ENCODE measurements around the gene EVI5.

DNA sequence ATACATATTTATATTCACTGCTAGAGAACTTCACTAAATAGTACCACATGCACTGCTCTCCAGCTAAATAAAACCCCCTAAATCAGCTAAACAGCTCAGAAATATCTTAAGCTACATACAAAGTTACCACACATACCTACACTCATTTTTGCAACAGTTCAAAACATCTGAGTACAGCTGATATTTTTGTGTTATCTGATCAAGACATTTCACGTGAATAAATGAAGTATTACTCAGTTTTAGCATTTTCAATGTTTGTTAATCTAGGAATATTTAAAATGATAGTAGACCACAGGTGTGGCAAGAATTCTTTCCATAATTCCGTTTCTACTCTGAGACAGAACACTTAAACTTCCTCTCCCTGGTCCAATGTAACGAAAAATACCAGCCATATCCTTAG, 20.8 kb downstream of the EVI5 start:
- TF ChIP-seq, protein P1, sequence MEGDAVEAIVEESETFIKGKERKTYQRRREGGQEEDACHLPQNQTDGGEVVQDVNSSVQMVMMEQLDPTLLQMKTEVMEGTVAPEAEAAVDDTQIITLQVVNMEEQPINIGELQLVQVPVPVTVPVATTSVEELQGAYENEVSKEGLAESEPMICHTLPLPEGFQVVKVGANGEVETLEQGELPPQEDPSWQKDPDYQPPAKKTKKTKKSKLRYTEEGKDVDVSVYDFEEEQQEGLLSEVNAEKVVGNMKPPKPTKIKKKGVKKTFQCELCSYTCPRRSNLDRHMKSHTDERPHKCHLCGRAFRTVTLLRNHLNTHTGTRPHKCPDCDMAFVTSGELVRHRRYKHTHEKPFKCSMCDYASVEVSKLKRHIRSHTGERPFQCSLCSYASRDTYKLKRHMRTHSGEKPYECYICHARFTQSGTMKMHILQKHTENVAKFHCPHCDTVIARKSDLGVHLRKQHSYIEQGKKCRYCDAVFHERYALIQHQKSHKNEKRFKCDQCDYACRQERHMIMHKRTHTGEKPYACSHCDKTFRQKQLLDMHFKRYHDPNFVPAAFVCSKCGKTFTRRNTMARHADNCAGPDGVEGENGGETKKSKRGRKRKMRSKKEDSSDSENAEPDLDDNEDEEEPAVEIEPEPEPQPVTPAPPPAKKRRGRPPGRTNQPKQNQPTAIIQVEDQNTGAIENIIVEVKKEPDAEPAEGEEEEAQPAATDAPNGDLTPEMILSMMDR (IDR thresholded peaks at IDR 0.05) = no peak
- TF ChIP-seq HDAC2 (IDR thresholded peaks at IDR 0.05) = no peak
